GM19324 (cell line): ENCODE data around the gene NSUN5.
"Not testable (repeated sequence)": the region's sequence is repeated elsewhere in the genome, so short reads cannot be mapped to it uniquely, and the experiment has no call there.

Source experiments
- ATAC-seq: cut with Tn5 transposase; IDR thresholded peaks from one replicate; pipeline ENCODE4 v1.9.1; 2021; ENCODE audit warnings: mild to moderate bottlenecking, moderate library complexity; ENCODE audit not compliant: unreplicated experiment, low FRiP score

NSUN5 gene

GRCh38 chr7:73327449-73327848, 18.8 kb upstream of the NSUN5 start:
- ATAC-seq = not testable (repeated sequence)

- ATAC-seq = not testable (repeated sequence)
Observed at GRCh38 chr7:73325424-73325823, 16.8 kb upstream of the NSUN5 start.

GRCh38 chr7:73324081-73324845, 15.6 kb upstream of the NSUN5 start:
- ATAC-seq = not testable (repeated sequence)

GRCh38 chr7:73323434-73324080, 14.9 kb upstream of the NSUN5 start:
- not testable (repeated sequence) for ATAC-seq

- not testable (repeated sequence) for ATAC-seq
Observed at GRCh38 chr7:73320009-73320408, 11.4 kb upstream of the NSUN5 start.

- not testable (repeated sequence) for ATAC-seq
Observed at GRCh38 chr7:73319541-73319940, 10.9 kb upstream of the NSUN5 start.

- ATAC-seq = not testable (repeated sequence)
Observed at GRCh38 chr7:73318656-73319204, 10.1 kb upstream of the NSUN5 start.

GRCh38 chr7:73316521-73316920, 7.9 kb upstream of the NSUN5 start:
- ATAC-seq = no peak

GRCh38 chr7:73314271-73314670, 5.6 kb upstream of the NSUN5 start:
- ATAC-seq = no peak

GRCh38 chr7:73313521-73313906, 4.9 kb upstream of the NSUN5 start:
- no peak for ATAC-seq

- no peak for ATAC-seq
Observed at GRCh38 chr7:73312831-73313520, 4.3 kb upstream of the NSUN5 start.

- not testable (repeated sequence) for ATAC-seq
Observed at GRCh38 chr7:73311421-73311820, 2.8 kb upstream of the NSUN5 start.

- ATAC-seq = peak; percentile 29
Observed at GRCh38 chr7:73308074-73308664, 457 bp downstream of the NSUN5 start.

GRCh38 chr7:73307436-73307835, 1.2 kb downstream of the NSUN5 start:
- ATAC-seq = no peak

GRCh38 chr7:73304612-73305387, 3.8 kb downstream of the NSUN5 start:
- not testable (repeated sequence) for ATAC-seq

GRCh38 chr7:73304071-73304470, 4.6 kb downstream of the NSUN5 start:
- ATAC-seq = no peak

- ATAC-seq = no peak
Observed at GRCh38 chr7:73303546-73303945, 5.1 kb downstream of the NSUN5 start.

GRCh38 chr7:73302846-73303245, 5.8 kb downstream of the NSUN5 start:
- ATAC-seq = not testable (repeated sequence)

GRCh38 chr7:73301108-73301507, 7.5 kb downstream of the NSUN5 start:
- not testable (repeated sequence) for ATAC-seq

- ATAC-seq = not testable (repeated sequence)
Observed at GRCh38 chr7:73299812-73300211, 8.8 kb downstream of the NSUN5 start.
